ENCODE measurements around the gene CYLD.

GRCh38 chr16:50812876-50813466 is 71.1 kb downstream of the CYLD start:
- TF ChIP-seq CTCF (IDR thresholded peaks at IDR 0.05) (no peak), EZH2 (IDR thresholded peaks at IDR 0.05; ENCODE audit: borderline replicate concordance, insufficient read depth, low read depth, low read length, poor library complexity, severe bottlenecking) (no peak)
